ENCODE measurements around the gene CDH23.

CDH23 gene

DNA sequence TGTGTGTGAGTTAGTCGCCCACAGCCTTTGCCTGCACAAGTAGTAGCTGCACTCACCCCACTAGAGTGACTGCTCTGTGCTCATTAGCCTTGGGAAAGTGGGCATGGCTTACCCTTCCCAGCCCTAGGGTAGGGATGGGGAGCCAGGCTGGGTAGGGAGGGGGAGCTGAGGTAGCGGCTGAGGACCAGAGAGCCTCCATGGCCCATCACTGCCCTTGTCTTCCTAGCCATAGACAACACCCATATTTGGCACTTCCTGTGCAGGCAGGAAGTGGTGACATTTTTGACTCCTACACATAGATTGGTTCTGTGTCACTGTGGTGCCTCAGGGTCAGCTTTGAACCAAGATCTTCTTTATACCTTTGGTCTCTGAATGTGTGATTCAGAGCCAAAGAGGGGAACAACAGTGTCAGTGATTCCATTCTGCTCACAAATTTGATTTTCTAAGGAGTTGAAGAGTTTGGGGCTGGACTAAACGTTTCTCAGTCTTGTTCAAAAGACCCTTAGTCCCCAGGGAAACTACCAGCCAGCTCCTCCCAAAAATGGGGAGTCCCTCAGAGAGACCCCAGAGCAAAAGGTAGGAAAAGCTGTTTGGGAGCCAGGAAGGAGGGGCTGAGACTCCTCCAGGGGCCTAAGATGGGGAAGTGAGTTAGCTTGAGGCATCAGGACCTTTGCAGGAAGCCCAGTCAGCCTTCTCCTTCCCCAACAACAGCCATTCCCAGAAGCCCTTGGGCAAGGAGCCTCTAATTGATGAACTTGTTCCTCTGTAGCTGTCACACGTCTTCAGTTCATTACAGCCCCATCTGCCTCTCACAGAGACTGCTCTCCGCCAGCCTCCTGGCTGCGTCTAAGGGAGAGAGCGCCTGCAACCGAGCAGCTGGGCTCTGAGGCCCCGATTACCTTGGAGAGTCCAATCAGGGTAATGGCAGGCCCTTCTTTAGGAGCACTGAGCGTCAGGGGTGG lies 135.0 kb downstream of the CDH23 start:
- TF ChIP-seq, protein P1, sequence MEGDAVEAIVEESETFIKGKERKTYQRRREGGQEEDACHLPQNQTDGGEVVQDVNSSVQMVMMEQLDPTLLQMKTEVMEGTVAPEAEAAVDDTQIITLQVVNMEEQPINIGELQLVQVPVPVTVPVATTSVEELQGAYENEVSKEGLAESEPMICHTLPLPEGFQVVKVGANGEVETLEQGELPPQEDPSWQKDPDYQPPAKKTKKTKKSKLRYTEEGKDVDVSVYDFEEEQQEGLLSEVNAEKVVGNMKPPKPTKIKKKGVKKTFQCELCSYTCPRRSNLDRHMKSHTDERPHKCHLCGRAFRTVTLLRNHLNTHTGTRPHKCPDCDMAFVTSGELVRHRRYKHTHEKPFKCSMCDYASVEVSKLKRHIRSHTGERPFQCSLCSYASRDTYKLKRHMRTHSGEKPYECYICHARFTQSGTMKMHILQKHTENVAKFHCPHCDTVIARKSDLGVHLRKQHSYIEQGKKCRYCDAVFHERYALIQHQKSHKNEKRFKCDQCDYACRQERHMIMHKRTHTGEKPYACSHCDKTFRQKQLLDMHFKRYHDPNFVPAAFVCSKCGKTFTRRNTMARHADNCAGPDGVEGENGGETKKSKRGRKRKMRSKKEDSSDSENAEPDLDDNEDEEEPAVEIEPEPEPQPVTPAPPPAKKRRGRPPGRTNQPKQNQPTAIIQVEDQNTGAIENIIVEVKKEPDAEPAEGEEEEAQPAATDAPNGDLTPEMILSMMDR (IDR thresholded peaks at IDR 0.05), result no peak
- TF ChIP-seq ZFX (IDR thresholded peaks at IDR 0.05; ENCODE audit: borderline replicate concordance), result no peak
- no peak overlapping the region for H3K27ac ChIP-seq

DNA sequence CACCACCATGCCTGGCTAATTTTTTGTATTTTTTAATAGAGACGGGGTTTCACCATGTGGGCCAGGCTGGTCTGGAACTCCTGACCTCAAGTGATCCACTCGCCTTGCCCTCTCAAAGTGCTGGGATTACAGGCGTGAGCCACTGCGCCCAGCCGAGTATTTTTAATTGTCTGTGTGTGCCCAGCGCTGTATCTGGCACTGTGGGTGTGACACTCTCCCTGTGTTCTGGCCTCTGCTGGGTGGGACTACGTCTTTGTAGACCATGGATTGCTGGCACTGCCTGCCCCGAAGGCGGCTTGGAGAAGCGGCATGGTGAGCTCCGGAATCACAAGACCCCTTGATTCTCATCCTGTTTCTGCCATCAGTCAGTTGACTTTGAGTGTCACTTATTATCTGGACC lies 136.2 kb downstream of the CDH23 start:
- H3K27ac ChIP-seq, result no peak overlapping the region
- TF ChIP-seq, protein P1 (IDR thresholded peaks at IDR 0.05), result no peak
- TF ChIP-seq ZFX (IDR thresholded peaks at IDR 0.05; ENCODE audit: borderline replicate concordance), result no peak

DNA sequence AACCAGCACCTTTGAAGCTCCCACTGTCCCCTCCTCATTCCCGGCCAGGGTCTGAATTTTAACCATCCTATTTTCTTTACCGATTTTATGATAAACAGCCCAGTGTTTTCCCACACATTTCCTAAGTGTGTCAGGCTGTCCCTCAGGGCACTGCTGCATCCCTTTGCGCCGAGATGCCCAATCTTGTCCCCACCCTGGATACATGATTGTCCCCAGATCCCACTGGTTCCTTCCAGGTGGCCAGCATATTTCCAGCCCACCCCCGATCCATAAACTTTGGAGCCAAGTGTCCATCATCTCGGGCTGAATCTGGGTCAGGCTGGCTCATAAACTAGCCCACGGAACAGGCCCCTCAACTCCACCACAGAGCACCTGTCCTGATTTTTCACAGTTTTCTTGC lies 137.2 kb downstream of the CDH23 start:
- TF ChIP-seq ZFX (IDR thresholded peaks at IDR 0.05; ENCODE audit: borderline replicate concordance), result no peak
- TF ChIP-seq, protein P1 (IDR thresholded peaks at IDR 0.05), result no peak
- H3K27ac ChIP-seq, result no peak overlapping the region

DNA sequence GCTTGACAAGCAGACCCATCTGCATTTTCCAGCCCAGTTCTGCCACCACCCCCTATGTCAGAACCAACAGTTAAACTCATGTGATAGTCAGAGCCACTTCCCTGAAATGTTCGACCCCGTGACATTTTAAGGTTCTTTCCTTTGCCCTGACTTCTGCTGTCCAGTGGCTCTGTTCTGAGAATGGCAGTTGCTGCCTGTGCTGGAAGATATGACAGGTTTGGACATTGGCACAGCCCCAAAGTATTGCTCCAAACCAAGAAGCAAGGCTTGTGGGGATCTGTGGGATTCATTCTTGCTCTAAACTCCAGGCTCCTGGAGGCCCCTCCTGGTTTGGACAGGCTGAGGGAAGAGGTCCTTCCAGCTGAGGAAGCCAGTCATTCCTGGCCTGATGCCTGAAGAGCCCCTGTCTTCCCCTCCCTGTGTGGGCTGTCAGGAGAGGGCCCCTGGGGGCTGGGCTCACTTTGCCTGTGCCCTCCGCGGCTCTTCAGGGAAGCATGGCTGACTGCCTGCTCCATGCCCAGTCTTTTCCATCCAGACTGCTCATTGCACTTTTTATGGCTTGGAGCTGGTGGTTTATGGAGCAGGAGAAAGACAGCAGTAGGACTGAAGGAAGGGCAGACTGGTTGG lies 138.0 kb downstream of the CDH23 start:
- no peak for TF ChIP-seq ZFX (IDR thresholded peaks at IDR 0.05; ENCODE audit: borderline replicate concordance)
- TF ChIP-seq, protein P1 (IDR thresholded peaks at IDR 0.05), result no peak
- H3K27ac ChIP-seq, result no peak overlapping the region

DNA sequence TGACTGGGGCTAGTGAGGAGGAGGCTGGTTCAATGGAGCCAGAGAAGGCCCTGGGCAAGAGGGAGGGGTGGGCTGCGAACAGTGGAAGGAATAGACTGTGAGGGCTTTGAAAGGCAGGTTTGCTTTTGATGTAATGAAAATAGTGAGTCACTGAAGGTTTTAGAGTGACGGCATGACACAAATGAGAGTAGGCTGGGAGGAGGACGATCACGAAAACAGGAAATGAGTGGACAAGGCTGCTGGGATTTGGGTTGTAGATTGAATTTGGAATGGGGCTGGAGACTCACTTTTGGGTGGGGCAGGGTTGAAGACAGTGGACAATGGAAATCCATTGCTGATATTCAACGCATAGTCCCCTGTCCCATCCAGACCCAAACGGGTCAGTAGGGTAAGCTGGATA lies 139.6 kb downstream of the CDH23 start:
- no peak overlapping the region for H3K27ac ChIP-seq
- no peak for TF ChIP-seq ZFX (IDR thresholded peaks at IDR 0.05; ENCODE audit: borderline replicate concordance)
- TF ChIP-seq, protein P1 (IDR thresholded peaks at IDR 0.05), result no peak

DNA sequence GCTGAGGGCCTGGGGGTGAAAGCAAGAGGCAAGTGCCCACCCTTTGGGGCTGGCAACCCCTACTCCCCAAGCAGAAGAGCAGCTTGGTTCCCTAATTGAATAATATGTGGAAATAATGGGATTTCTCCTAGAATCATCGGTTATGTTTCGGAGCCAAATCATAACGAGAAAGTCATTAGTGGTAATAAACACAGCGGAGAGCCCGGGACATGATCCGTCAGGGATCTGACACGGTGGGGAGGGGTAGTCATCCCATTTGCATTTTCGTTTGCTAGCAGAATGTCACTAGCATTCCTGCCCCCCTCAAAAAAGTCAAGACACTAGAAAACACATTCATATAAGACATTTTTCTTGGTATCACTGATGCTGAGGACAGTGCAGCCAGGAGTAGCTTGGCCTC lies 140.4 kb downstream of the CDH23 start:
- no peak for TF ChIP-seq ZFX (IDR thresholded peaks at IDR 0.05; ENCODE audit: borderline replicate concordance)
- TF ChIP-seq, protein P1 (IDR thresholded peaks at IDR 0.05), result no peak
- no peak overlapping the region for H3K27ac ChIP-seq

DNA sequence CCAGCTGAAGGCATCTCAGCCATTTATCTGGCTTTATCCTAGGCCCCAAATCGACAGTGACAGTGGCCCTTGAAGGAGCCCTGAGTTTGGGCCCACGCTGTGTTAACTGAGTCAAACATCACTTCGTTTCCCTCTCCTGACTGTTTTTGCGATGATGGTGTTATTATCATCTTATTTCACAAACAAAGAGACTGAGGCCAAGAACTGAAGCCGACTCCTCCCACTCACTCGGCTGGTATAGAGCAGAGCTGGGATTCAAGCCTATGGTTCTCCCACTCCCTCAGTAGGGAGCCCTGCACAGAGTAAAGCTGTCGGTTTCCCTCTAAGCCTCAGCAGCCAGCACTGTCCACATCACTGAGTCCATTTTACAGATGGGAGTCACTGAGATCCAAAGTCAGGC lies 141.0 kb downstream of the CDH23 start:
- no peak overlapping the region for H3K27ac ChIP-seq
- TF ChIP-seq, protein P1 (IDR thresholded peaks at IDR 0.05), result no peak
- TF ChIP-seq ZFX (IDR thresholded peaks at IDR 0.05; ENCODE audit: borderline replicate concordance), result no peak

Measured in 22Rv1 (cell line).